ENCODE results near the gene RAB31. TPM values are rescaled to one million over a fixed set of nuclear protein-coding genes. Genes with fewer than 3 reads are reported as not detected.

RAB31 gene
- 64.1 and 76.3 TPM in 2 replicates for total RNA-seq

DNA sequence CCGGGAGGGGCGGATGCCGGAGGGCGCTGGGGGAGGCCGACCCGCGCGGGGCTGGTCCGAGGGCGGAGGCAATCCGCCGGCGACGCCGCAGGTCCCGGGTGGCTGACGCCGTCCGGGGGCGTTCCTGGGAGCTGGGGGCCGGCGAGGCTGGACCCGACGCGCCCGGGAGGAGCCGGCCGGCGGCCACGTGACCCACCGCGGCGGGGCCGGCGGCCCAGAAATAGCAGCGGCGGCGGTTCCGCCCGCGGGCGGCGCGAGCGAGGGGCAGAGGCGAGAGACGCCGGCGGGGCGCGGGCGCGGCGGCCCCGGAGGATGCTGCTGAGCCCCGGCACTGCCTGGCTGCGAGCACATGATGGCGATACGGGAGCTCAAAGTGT is at the start of gene RAB31:
TSS of gene RAB31 (plus strand) at position 245 of the 377 bp plus-strand sequence. CDS start at position 350, 105 bp downstream.

GRCh38 chr18:9885170-9886004 is 177.3 kb downstream of the RAB31 start, which contains the start of gene TXNDC2:
TSS of gene TXNDC2 (plus strand) at chr18:9885973. CDS start at chr18:9886681, 708 bp downstream.

Other genes starting within 250 kb of the RAB31 start
- gene RALBP1, start 232.8 kb upstream of the RAB31 start, total RNA-seq: 52.6 and 82.7 TPM in 2 replicates
- 97.7 and 113 TPM in 2 replicates for gene PPP4R1, start 93.7 kb upstream of the RAB31 start, total RNA-seq
- 0.05 TPM in 1 of 2 replicates, not detected in the other for gene TXNDC2, start 177.7 kb downstream of the RAB31 start, total RNA-seq
- 272 and 298 TPM in 2 replicates for gene VAPA, start 205.7 kb downstream of the RAB31 start, total RNA-seq